Activated CD8-positive, alpha-beta memory T cell treated with anti-CD3 and anti-CD28 coated beads, Interleukin-2, amount 10 ng/mL, durations not matched to agents 7 days and 5 days (primary cell): ENCODE data around the gene EGR2. TPM values are rescaled to one million over a fixed set of nuclear protein-coding genes. Genes with fewer than 3 reads are reported as not detected.
"Not testable (repeated sequence)": the region's sequence is repeated elsewhere in the genome, so short reads cannot be mapped to it uniquely, and the experiment has no call there.

Source experiments
- ATAC-seq: fragments of 150-1000 bp; cut with Tn5 transposase; one replicate; pipeline ENCODE4 v1.10.0; 2021; ENCODE audit warnings: moderate library complexity
- CTCF ChIA-PET: fragments of 350-600 bp; sonication (Branson Sonifier 250); formaldehyde crosslinking; loops from one replicate; lab custom pipeline; 2021; ENCODE audit warnings: antibody characterized with exemption; lab: Charles Lee
- DNase-seq: peaks from one replicate; pipeline ENCODE4 v3.0.0-alpha.2; 2020
- H3K27ac Mint-ChIP-seq: one replicate; pipeline ENCODE4 v1.8.0; 2021; ENCODE audit warnings: mild to moderate bottlenecking, mixed read lengths
- H3K27me3 Mint-ChIP-seq: one replicate; pipeline ENCODE4 v1.8.0; 2021; ENCODE audit warnings: mixed read lengths
- H3K36me3 Mint-ChIP-seq: one replicate; pipeline ENCODE4 v1.8.0; 2021; ENCODE audit warnings: mild to moderate bottlenecking, mixed read lengths
- H3K4me1 Mint-ChIP-seq: one replicate; pipeline ENCODE4 v1.8.0; 2021; ENCODE audit warnings: mixed read lengths
- H3K4me3 Mint-ChIP-seq: one replicate; pipeline ENCODE4 v1.8.0; 2021; ENCODE audit warnings: mild to moderate bottlenecking, moderate library complexity, mixed read lengths
- H3K9me3 Mint-ChIP-seq: one replicate; pipeline ENCODE4 v1.8.0; 2022; ENCODE audit warnings: low read depth, mixed read lengths
- total RNA-seq, 2 experiments: library from RNA; stranded (reverse); gene quantifications; one replicate each; pipeline ENCODE4 v1.2.3, GENCODE V29; 2021

The EGR2 gene
- total RNA-seq, 2 experiments from 2014 or later = 4.7 to 21.6 TPM

DNA sequence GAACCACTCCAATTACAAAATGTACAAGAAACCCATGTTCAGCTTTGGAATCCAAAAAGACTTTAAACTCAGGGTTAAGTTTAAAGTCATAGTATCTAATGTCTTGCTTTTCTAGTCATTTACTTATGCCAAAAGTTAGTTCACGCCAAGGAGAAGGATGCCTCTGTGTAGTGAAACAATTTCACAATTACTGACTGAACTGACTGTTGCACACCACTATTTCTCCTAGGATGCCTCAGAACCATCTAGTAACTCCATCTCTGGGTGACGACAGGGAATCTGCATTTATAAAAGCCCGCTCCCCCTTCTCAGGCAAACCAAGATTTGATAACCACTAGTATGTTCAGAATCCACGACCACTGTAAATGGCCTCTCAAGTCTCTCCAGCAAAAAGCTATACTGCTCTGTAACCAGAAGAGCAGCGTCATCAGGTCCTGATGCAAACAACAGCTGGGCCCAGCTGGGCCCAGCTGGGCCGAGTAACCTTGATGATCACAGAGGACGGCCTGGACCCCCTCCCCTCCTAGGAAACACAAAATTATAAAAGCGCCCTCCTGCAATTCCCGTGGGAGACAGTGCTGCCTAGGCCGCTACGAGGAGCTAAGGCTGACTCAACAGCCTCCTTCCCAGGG, 12.3 kb downstream of the EGR2 start:
- peak overlapping the region; percentile 93 for H3K4me3 Mint-ChIP-seq
- DNase-seq (no peak), ATAC-seq (no peak)
- H3K9me3 Mint-ChIP-seq = no peaks in the 10 kb centered on the region
- peak overlapping the region; percentile 100 for H3K27ac Mint-ChIP-seq
- H3K4me1 Mint-ChIP-seq = peaks cover 35% of the 10 kb centered on the region
- H3K36me3 Mint-ChIP-seq = peaks cover 30% of the 10 kb centered on the region
- CTCF ChIA-PET = interaction anchor here (0.7 to 7.4 kb wide), 6 partner anchors 14 to 280 kb away, joined by 3 to 50 read pairs (median 4); partner anchors contain the start of gene EGR2
- H3K27me3 Mint-ChIP-seq = peaks cover 24% of the 10 kb centered on the region

DNA sequence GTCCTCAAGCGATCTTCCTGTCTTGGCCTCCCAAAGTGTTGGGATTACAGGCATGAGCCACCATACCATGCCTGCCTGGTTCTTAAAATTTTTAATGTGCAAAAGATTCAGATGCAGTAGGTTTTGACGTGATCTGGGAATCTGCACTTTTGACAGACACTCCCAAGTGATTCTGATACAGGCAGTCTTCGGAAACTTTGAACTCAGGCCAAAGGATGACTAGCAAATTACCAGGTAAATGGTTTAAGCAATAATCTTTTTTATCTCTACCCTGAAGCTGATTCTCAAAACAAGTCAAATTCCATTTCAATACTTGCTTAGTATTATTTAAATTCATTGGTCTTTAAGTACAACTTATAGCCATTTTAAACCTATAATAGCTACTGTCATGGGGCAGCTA, 14.3 kb downstream of the EGR2 start:
- DNase-seq (no peak), ATAC-seq (no peak)
- CTCF ChIA-PET = interaction anchor here (1.2 to 7.4 kb wide), 4 partner anchors 10 to 191 kb away, joined by 3 to 50 read pairs (median 4); partner anchors contain the start of gene EGR2
- Mint-ChIP-seq H3K9me3 (no peaks in the 10 kb centered on the region), H3K36me3 (peaks cover 12% of the 10 kb centered on the region), H3K27me3 (peaks cover 40% of the 10 kb centered on the region), H3K4me3 (no peak overlapping the region), H3K27ac (no peak overlapping the region), H3K4me1 (peaks cover 18% of the 10 kb centered on the region)

DNA sequence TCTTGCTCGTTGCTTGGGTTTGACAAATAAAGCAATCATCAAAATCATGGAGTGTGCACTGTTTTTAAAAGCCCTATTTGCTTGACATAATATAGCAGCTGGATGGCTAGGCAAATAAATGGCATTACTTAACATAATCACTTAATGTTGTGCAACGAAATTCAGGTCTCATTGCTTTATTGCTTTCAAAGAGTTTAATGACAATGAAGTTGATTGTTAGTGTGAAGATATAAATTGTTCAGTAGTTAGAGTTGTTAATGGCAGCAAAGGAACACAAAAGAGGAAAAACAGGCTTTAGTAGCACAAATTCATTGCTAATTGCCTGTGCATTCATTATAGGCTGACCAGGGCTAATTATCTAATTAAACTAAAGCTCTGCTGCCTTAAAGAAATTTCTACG, 19.3 kb downstream of the EGR2 start:
- no peaks in the 10 kb centered on the region for H3K4me1 Mint-ChIP-seq
- H3K9me3 Mint-ChIP-seq = no peaks in the 10 kb centered on the region
- no peaks in the 10 kb centered on the region for H3K36me3 Mint-ChIP-seq
- peaks cover 61% of the 10 kb centered on the region for H3K27me3 Mint-ChIP-seq
- ATAC-seq (no peak), DNase-seq (no peak)
- CTCF ChIA-PET = interaction anchor here (1.2 to 1.6 kb wide), 2 partner anchors 63 to 112 kb away, joined by 3 to 4 read pairs; no protein-coding TSS in a partner anchor
- H3K4me3 Mint-ChIP-seq = no peak overlapping the region
- no peak overlapping the region for H3K27ac Mint-ChIP-seq

DNA sequence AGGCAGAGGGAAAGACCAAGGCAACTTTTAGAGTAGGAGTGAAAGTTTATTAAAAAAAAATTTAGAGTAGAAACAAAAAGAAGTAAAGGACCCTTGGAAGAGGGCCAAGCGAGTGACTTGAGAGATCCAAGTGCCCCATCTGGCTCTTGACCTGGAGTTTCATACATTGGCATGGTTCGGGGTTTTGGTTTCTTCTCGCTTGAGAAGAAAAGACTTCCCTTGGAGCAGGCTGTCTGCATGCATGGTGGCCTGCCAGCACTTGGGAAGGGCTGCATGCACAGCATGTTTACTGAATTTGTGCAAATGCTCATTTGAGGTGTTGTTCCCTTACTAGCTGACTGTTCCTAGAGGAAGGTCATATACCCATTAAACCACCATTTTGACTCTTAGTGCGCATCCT, 20.4 kb downstream of the EGR2 start:
- CTCF ChIA-PET = no interaction called here
- no peak for DNase-seq
- no peak for ATAC-seq

DNA sequence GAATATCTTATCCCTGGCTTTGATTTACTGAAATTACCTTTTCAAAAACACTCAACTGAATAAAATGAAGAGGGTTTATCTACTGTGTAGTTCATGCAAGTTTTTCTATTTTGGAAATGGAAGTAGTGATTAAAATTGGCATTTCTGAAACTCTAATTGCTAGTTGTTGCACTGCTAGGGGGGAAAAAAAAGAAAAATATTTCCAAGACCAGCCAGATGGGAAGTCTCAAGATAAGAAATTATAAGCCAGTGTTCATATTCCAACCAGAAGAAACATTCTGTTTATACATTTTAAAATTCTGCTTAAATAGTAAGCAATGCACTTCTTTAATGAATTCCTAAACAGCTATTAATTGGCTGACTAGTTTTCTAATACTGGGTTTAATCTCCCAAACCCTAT, 21.1 kb downstream of the EGR2 start:
- no peaks in the 10 kb centered on the region for H3K36me3 Mint-ChIP-seq
- DNase-seq (no peak), ATAC-seq (no peak)
- no peaks in the 10 kb centered on the region for H3K4me1 Mint-ChIP-seq
- no peak overlapping the region for H3K4me3 Mint-ChIP-seq
- peaks cover 49% of the 10 kb centered on the region for H3K27me3 Mint-ChIP-seq
- CTCF ChIA-PET = no interaction called here
- no peaks in the 10 kb centered on the region for H3K9me3 Mint-ChIP-seq
- H3K27ac Mint-ChIP-seq = no peak overlapping the region

More for the DNA sequence above, 20.4 kb downstream of the EGR2 start:
- peaks cover 56% of the 10 kb centered on the region for H3K27me3 Mint-ChIP-seq
- H3K27ac Mint-ChIP-seq = no peak overlapping the region
- H3K36me3 Mint-ChIP-seq = no peaks in the 10 kb centered on the region
- H3K4me3 Mint-ChIP-seq = no peak overlapping the region
- H3K9me3 Mint-ChIP-seq = no peaks in the 10 kb centered on the region
- H3K4me1 Mint-ChIP-seq = no peaks in the 10 kb centered on the region

DNA sequence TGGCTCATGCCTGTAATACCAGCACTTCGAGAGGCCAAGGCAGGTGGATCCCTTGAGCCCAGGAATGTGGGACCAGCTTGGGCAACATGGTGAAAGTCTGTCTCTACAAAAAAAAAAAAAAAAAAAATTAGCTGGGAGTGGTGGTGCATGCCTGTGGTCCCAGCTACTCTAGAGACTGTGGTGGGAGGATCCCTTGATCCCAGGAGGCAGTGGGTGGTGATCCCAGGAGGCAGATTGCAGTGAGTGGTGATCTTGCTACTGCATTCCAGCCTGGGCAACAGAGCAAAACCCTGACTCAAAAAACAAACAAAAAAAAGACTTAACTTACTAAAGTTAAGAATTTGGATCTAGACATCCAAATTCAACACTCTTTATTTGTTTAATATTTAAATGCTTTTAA, 21.9 kb downstream of the EGR2 start:
- Mint-ChIP-seq H3K4me3 (no peak overlapping the region), H3K36me3 (no peaks in the 10 kb centered on the region), H3K27me3 (peaks cover 50% of the 10 kb centered on the region), H3K9me3 (no peaks in the 10 kb centered on the region), H3K4me1 (no peaks in the 10 kb centered on the region), H3K27ac (no peak overlapping the region)
- CTCF ChIA-PET = no interaction called here
- ATAC-seq (no peak), DNase-seq (no peak)

DNA sequence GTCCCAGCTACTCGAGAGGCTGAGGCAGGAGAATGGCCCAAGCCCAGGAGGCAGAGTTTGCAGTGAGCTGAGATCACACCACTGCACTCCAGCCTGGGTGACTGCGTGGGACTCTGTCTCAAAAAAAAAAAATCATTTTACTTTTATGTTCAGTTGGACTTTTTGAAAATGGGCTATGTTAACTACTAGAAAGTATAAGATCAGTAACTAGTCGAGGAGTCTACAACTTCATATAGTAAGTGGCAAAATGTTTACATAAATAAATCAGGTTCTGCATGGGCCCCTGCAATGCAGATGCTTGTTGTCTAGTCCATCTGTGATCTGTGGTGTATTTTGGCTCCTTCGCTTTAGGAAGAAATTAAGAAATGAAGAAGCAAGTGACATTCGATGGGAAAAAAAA, 23.9 kb downstream of the EGR2 start:
- ATAC-seq (no peak), DNase-seq (no peak)
- H3K27me3 Mint-ChIP-seq = peaks cover 31% of the 10 kb centered on the region
- CTCF ChIA-PET = interaction anchor here (0.7 kb wide), 1 partner anchor 369 kb away, joined by 3 read pairs; no protein-coding TSS in a partner anchor
- no peak overlapping the region for H3K4me3 Mint-ChIP-seq
- H3K9me3 Mint-ChIP-seq = no peaks in the 10 kb centered on the region
- no peaks in the 10 kb centered on the region for H3K4me1 Mint-ChIP-seq
- H3K27ac Mint-ChIP-seq = no peak overlapping the region
- H3K36me3 Mint-ChIP-seq = no peaks in the 10 kb centered on the region

DNA sequence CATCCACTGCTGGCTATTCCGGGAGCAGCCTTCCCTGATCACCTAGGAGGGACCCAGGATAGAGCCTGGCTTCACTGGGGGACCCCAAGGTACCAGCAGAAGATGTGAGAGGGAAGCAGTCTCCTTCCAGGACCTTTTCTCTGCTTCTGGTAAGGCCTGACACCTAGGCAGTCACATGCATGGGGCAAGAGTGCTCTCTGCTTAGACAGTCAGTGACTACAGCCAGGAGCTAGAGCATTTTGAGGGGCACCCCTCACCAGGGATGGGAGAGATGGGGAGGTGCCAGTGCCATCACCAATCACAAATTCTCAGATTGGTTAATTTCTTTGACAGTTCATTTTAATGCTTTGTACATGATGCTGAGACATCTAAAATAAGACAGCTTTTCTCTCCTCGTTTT, 25.6 kb downstream of the EGR2 start:
- CTCF ChIA-PET = no interaction called here
- H3K4me1 Mint-ChIP-seq = no peaks in the 10 kb centered on the region
- H3K27ac Mint-ChIP-seq = no peak overlapping the region
- ATAC-seq (no peak), DNase-seq (no peak)
- no peaks in the 10 kb centered on the region for H3K9me3 Mint-ChIP-seq
- H3K4me3 Mint-ChIP-seq = no peak overlapping the region
- H3K36me3 Mint-ChIP-seq = peaks cover 2% of the 10 kb centered on the region
- H3K27me3 Mint-ChIP-seq = peaks cover 17% of the 10 kb centered on the region

DNA sequence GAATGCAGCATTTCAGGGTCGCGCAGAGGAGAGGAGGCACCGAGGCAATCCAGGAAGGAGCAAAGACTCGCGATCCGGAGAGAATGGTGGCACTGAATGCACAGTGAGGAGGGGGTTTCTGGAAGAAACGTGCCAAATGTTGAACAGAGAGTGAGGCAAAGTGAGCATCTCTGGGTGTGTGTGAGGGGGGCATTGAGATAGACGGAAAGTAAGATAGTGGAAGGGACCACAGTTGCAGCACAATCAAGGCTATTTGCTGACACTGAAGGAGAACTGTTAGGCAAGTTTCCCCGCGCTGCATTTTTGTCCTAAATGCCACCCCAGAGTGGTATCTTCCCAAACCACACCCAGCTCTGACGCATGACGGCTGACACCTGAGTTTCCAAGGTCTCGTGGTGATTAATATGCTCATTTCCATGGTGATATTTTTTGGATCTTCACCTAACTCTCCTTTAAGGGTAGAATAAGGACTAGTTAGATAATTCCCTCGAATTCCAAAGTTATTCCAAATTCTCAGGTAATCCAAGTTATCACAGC, 26.1 kb downstream of the EGR2 start:
- no peak for ATAC-seq
- Mint-ChIP-seq H3K4me3 (no peak overlapping the region), H3K9me3 (peaks cover 3% of the 10 kb centered on the region), H3K27me3 (peaks cover 19% of the 10 kb centered on the region), H3K36me3 (peaks cover 3% of the 10 kb centered on the region), H3K27ac (no peak overlapping the region), H3K4me1 (no peaks in the 10 kb centered on the region)
- CTCF ChIA-PET = no interaction called here
- no peak for DNase-seq

DNA sequence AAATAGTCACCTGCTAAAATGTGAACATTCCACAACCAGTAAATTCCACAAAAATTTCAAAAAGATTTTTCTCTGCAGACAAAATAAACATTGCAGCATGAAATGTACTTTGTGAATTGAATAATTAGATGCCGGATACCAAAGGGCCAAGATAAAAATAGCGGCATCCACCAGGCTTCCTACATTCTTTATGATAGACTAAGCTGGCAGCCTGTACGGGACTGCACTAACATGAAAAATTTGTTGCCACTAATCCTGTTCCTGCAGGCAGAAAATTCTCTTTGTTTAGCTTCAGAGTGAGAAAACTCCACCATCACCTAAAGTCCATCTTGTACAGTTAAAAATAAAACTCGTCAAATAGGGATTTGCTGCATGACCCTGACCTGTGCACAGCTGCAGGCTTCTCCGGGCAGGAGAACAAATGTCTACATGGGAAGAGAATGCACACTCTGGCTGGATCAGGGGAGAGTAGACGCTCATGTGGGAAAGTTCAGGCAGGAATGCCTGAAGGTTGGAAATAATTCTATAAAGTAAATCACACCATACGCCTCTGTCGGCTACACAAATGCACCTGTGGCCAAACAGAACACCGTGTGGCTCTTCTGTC, 27.2 kb downstream of the EGR2 start:
- peaks cover 22% of the 10 kb centered on the region for H3K27me3 Mint-ChIP-seq
- no peak overlapping the region for H3K27ac Mint-ChIP-seq
- peaks cover 10% of the 10 kb centered on the region for H3K36me3 Mint-ChIP-seq
- no peaks in the 10 kb centered on the region for H3K4me1 Mint-ChIP-seq
- H3K4me3 Mint-ChIP-seq = no peak overlapping the region
- CTCF ChIA-PET = no interaction called here
- ATAC-seq (no peak), DNase-seq (no peak)
- H3K9me3 Mint-ChIP-seq = peaks cover 11% of the 10 kb centered on the region

DNA sequence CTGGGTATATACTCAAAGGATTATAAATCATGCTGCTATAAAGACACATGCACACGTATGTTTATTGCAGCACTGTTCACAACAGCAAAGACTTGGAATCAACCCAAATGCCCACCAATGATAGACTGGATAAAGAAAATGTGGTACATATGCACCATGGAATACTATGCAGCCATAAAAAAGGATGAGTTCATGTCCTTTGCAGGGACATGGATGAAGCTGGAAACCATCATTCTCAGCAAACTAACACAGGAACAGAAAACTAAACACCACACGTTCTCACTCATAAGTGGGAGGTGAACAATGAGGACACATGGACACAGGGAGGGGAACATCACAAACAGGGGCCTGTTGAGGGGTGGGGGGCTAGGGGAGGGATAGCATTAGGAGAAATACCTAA, 27.9 kb downstream of the EGR2 start:
- H3K27ac Mint-ChIP-seq, CTCF ChIA-PET, ATAC-seq, H3K4me1 Mint-ChIP-seq, H3K4me3 Mint-ChIP-seq, DNase-seq: not testable (repeated sequence)
- Mint-ChIP-seq H3K36me3 (peaks cover 10% of the 10 kb centered on the region), H3K9me3 (peaks cover 11% of the 10 kb centered on the region), H3K27me3 (peaks cover 25% of the 10 kb centered on the region)

DNA sequence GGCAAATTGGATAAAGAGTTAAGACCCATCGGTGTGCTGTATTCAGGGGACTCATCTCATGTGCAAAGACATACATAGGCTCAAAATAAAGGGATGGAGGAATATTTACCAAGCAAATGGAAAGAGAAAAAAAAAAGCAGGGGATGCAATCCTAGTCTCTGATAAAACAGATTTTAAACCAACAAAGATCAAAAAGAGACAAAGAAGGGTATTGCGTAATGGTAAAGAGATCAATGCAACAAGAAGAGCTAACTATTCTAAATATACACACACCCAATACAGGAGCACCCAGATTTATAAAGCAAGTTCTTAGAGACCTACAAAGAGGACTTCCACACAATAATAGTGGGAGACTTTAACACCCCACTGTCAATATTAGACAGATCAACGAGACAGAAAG, 31.6 kb downstream of the EGR2 start:
- CTCF ChIA-PET, ATAC-seq, H3K4me1 Mint-ChIP-seq, H3K4me3 Mint-ChIP-seq, DNase-seq, H3K27ac Mint-ChIP-seq: not testable (repeated sequence)
- Mint-ChIP-seq H3K36me3 (peaks cover 10% of the 10 kb centered on the region), H3K27me3 (peaks cover 41% of the 10 kb centered on the region), H3K9me3 (peaks cover 11% of the 10 kb centered on the region)

DNA sequence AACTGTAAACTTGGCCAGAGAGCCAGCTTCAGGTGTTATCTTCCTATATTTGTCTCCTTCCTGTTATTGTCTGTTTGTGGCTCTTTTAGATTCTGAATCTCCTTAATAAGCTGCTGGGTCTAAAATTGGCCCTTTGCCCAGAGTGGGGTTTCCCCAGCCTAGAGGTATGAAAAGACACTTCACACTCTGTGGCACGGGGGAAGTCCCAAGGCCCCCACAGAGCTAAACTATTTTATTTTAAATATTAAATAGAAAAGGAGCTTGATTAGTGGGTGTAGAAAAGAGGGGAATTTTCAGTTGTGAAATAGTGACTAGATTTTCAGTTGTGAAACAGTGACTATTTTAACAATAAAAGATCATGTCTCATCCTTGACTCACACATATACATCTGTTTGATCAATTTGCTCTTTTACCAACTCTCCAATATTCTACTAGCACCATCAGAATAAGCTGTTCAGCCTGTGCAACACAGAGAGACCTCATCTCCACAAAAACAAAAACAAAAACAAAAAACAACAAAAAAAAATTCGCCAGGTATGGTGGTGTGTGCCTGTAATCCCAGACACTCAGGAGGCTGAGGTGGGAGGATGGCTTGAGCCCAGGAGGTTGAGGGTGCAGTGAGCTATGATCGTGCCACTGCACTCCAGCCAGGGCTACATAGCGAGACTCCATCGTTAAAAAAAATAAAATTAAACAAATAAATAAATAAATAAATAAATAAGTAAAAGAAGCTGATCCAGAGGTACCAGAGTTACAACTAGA, 36.5 kb downstream of the EGR2 start:
- peaks cover 3% of the 10 kb centered on the region for H3K36me3 Mint-ChIP-seq
- CTCF ChIA-PET = interaction anchor here (0.8 to 1.5 kb wide), 4 partner anchors 23 to 169 kb away, joined by 3 to 4 read pairs (median 4); no protein-coding TSS in a partner anchor

More for the DNA sequence above, 36.5 kb downstream of the EGR2 start:
- H3K4me3 Mint-ChIP-seq = no peak overlapping the region
- peaks cover 21% of the 10 kb centered on the region for H3K4me1 Mint-ChIP-seq
- peaks cover 47% of the 10 kb centered on the region for H3K27me3 Mint-ChIP-seq
- ATAC-seq (peak; percentile 83), DNase-seq (peak; percentile 77)
- no peak overlapping the region for H3K27ac Mint-ChIP-seq
- peaks cover 5% of the 10 kb centered on the region for H3K9me3 Mint-ChIP-seq
